ENCODE measurements around the gene MPG.

- no peak for TF ChIP-seq CTCF (IDR thresholded peaks at IDR 0.05 in 2 of 3, conservative IDR thresholded peaks at IDR 0.05 in 1 of 3; ENCODE audit: borderline replicate concordance in 1 of 3, insufficient read depth in 1 of 3, low read depth in 2 of 3, low read length in 2 of 3)
- TF ChIP-seq POLR2A (IDR thresholded peaks at IDR 0.05; ENCODE audit: borderline replicate concordance, extremely low read depth, insufficient read depth, insufficient read length) = no peak
- TF ChIP-seq EZH2 (IDR thresholded peaks at IDR 0.05) = no peak
- TF ChIP-seq CEBPB (IDR thresholded peaks at IDR 0.05; ENCODE audit: low read depth) = no peak
- no peak for TF ChIP-seq TCF7L2 (IDR thresholded peaks at IDR 0.05; ENCODE audit: borderline replicate concordance, extremely low read depth, insufficient read depth, insufficient read length)
- no peak for TF ChIP-seq SP1 (IDR thresholded peaks at IDR 0.05; ENCODE audit: low read depth)
- no peak for TF ChIP-seq SIN3A (IDR thresholded peaks at IDR 0.05; ENCODE audit: low read depth)
- no peak for TF ChIP-seq JUND (IDR thresholded peaks at IDR 0.05)
- no peak for TF ChIP-seq REST (IDR thresholded peaks at IDR 0.05; ENCODE audit: low read depth)
- TF ChIP-seq POLR2AphosphoS5 (IDR thresholded peaks at IDR 0.05; ENCODE audit: low read depth, low read length) = no peak
- no peak for TF ChIP-seq ELF1 (IDR thresholded peaks at IDR 0.05; ENCODE audit: borderline replicate concordance, low read depth)
- no peak for TF ChIP-seq ZFX (IDR thresholded peaks at IDR 0.05)
- TF ChIP-seq MAX (IDR thresholded peaks at IDR 0.05) = no peak
Observed at GRCh38 chr16:62968-63391, 15.0 kb upstream of the MPG start.
